ENCODE results near the gene WDR20.
A peak's percentile ranks its signal among the peaks of the same experiment; 100 is the strongest.

WDR20 gene

DNA sequence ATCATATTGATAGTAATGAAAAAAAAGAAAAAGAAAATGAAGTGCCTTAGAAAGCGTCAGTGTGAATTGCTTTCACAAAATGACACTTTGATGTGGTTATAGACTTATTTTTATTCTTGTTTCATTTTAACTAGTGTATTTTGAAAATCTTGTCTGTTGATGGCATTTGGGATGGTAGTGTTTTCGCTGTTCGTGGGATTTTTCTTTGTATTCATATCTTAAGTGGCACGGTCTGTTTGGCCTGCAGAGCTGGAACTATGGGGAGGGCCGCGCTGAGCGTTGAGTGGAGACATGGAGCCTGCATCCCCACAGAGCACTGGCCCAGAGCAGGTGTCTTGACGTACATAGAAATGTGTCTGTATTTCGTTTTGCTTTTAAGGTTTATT is 61.6 kb downstream of the WDR20 start:
- peak; percentile 22 for DNase-seq

DNA sequence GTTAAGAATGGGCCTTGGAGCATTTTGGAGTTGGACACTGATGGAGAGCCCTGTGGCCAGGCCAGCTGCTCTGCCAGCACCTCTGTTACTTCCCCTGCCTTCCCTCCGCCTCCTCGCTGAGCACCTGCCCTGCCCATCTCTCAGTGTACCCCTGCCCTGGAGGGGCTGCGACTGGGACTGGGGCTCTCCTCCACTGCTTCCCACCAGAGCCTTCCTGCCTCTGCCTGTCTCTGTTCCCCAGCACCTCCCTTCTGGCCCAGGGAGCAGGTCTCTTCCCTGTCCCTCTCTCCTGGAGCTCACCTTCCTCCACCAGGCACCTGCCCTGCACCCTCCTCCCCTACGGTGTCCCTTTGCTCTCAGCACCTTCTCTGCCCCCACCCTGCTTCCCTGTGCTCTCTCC is 62.1 kb downstream of the WDR20 start:
- no peak for DNase-seq

DNA sequence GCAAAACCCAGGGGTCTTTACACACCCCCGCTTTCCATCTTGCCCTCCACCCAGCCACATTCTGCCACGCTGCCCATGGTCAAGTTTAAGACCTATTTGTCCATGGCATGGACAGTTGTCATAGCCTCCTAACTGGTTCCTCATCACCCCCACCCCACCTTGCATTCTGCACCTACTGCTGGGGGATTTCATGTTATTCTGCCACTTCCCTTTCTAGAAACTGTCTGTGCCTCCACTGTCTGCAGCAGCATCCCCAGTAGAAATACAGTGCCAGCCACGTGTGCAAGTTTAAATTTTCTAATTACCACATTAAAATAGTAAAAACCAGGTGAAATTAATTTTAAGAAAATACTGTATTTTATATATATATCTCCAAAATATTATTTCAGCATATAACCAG is 63.2 kb downstream of the WDR20 start:
- DNase-seq: no peak

DNA sequence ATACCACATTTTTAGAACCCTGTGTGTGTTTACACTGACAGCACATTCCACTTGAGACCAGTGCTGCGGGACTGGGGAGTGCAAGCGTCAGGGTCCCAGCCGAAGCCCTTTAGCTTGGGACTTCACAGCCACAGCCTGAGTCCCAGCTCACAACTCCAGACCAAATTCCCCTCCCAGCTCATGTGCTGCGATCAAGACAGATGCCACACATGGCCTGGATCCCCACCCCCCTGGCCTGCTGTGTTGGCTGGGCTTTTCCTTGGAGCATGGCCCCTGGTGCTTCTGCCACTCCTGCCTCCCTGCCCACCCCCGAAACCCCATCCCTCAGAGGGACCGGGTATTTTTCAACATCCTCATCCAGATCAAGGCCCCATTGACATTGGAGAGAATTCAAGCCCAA is 63.7 kb downstream of the WDR20 start:
- DNase-seq: no peak

DNA sequence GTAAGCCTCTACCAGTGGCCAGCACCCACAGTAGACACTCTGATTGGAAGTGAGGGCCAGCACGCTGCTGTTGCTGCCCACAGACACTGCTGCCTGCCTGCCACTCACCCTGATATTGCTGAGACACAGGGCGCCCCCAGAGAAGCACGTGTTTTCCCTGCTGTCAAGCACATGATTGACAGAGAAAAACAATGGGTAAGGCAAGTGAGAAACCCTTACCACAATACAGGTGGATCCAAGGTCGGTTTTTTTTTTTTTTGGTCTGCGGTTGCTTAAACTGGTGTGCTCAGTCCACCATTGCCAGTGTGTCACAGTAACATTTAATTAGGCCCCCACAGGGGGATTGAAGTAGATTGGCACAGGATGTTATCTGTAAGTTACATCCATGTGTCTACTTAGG is 65.9 kb downstream of the WDR20 start:
- no peak for DNase-seq

DNA sequence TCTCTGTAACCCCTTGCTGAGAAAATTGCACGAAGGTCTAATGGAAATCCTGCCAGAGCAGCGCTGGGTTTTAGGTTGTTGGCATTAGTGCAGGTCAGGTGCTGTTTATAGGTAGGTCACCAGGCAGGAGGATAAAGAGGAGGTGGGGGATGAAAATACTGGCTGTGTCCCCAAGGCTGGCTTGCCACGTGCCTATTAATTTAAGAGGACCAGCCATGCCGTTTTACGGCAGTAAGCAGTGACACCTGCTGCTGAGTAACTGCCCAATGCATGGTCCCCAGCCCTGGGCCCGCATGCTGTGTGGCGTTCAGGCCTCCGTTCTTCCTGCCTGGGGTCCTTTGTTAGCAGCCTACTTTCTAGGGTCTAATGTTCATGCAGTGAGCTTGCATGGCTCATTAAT is 67.2 kb downstream of the WDR20 start:
- no peak for DNase-seq

DNA sequence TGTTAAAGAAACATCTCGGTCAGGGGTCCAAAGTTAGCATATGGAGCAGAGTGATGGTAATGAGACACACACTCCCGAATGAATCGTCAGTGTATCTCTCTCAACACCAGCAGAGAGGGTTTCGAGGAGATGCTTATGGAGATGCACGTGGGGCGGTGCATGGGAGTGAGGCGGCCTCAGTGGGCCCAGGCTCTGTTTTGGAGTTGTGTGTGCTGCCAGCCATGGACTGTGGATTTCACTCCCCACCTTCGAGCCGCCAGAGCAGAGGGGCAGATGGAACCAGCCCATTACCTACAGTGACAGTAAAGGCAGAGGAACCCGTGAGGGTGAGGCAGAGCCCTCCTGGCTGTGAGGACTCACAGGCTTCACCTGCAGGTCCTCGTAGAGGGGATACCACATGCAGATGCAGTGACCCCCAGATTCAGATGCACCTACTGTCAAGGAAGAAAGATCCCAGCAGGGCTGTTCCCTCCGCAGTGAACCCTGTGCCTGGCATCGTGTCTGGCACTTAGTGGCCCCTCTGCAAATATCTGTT is 68.2 kb downstream of the WDR20 start:
- no peak for DNase-seq

DNA sequence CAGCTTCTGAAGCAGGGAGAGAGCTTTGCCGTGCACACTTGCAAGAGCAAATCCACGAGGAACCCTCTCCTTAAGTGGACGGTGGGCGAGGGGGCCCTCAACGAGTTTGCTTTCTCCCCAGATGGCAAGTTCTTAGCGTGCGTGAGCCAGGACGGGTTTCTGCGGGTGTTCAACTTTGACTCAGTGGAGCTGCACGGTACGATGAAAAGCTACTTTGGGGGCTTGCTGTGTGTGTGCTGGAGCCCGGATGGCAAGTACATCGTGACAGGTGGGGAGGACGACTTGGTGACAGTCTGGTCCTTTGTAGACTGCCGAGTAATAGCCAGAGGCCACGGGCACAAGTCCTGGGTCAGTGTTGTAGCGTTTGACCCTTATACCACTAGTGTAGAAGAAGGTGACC is 69.0 kb downstream of the WDR20 start:
- DNase-seq: no peak

DNA sequence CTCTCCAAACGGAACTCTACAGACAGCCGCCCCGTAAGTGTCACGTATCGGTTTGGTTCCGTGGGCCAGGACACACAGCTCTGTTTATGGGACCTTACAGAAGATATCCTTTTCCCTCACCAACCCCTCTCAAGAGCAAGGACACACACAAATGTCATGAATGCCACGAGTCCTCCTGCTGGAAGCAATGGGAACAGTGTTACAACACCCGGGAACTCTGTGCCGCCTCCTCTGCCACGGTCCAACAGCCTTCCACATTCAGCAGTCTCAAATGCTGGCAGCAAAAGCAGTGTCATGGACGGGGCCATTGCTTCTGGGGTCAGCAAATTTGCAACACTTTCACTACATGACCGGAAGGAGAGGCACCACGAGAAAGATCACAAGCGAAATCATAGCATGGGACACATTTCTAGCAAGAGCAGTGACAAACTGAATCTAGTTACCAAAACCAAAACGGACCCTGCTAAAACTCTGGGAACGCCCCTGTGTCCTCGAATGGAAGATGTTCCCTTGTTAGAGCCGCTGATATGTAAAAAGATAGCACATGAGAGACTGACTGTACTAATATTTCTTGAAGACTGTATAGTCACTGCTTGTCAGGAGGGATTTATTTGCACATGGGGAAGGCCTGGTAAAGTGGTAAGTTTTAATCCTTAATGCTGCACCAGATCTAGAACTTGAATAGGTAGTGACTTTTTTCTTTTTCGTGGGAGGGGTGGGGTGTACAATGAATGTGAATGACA is 69.7 kb downstream of the WDR20 start:
- no peak for DNase-seq

DNA sequence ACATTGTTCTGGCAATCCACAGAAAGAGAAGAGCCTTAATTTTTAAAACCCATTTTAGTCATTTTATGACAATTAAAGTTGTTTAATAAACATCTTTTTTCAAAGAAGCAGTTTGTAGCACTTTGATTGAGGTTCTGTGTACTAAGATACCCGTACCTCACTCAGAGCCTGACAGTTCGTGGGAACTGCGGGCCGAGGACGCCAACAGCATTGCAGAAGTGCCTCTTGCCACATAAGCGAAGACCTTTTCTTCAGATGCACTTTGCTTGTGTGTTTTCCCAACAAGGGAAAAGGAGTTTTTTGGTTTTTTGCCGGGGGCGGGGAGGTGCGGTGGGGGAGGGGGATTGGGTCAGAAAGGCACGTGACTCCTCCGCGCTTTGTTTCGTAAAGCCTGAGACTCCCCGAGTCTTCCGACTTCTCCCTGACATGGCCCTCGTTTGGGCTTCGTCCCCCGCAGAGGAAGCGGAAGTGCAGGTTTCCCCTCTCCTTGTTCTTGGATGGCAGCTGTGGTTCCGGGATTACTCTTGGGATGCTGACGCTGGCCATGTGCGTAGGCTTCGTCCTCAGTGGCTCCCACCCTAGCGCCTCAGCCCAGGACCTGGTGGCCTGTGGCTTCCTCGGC is 70.8 kb downstream of the WDR20 start:
- no peak for DNase-seq

DNA sequence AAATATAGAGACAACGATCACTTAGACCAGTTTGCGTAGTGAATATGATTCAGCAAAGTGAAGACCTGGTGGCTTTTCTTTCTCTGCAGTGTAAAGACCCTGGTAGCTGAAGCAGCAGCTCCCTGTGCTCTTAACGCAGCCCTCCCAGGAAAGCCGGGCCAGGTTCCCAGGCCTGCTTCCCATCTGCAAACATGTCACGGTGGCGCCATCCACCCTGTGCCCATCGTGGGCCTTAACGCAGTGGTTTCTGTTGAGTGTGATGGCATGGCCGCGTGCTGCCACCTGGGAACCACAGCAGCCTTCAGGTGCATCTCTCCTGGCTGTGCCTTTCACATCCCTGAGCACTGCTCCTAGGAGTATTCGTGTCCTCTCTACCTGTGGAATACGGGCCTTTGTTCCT is 71.5 kb downstream of the WDR20 start:
- no peak for DNase-seq

DNA sequence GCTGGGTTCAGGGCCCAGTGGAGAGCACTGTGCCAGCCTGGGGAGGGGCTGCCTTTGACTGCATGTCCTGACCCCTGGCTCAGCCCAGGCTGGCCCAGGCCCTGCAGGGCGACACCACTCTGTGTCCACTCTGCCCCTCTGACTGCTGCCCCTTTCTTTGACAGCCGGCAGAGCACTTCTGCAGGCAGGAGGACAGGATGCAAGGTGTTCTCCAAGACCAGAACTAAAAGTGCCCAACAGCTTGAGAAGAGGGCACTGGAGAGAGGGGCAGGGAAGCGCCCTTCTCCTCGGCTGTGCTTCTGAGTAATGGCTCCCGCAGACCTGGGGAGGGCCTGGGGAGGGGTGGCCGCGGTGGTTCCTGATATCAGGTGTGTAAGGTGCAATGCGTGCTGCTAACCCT is 72.7 kb downstream of the WDR20 start:
- no peak for DNase-seq

DNA sequence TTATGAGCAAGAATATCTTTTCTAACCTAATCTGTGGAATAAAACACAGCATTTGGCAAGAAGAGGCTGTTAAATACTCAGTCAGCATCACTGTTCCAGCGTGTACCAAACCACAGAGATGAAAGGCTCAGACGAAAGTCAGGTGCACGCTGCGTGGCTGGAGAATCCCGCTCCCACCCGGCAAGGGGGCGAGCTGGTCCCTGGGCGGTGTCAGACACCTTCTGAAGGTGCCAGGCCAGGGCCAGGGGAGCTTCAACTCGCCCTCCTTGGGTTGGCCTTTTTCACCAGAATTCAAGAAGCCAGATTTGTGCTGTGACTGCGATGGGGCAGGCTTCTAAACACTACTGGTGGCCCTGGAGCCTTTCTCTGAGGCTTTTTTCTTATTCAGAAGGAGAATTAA is 73.1 kb downstream of the WDR20 start:
- no peak for DNase-seq

DNA sequence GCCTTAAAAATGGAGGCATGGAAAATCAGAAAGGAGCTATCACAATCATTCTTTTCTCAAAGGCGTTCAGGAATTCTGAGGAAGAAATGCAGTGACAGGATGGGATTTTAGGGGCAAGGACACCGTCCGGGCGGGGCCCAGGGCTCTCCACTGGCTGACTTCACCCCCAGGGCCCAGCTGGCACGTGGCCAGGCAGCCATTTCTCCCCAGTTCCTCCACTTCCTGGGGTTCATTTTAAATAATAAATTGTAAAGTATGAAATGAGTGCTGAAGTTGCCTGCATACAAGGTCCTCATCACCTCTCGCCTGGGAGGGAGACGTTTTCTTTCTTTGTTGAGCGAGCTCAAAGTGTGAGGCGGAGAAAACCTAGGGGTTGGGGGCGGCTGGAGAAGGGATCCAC is 73.8 kb downstream of the WDR20 start:
- DNase-seq: no peak

DNA sequence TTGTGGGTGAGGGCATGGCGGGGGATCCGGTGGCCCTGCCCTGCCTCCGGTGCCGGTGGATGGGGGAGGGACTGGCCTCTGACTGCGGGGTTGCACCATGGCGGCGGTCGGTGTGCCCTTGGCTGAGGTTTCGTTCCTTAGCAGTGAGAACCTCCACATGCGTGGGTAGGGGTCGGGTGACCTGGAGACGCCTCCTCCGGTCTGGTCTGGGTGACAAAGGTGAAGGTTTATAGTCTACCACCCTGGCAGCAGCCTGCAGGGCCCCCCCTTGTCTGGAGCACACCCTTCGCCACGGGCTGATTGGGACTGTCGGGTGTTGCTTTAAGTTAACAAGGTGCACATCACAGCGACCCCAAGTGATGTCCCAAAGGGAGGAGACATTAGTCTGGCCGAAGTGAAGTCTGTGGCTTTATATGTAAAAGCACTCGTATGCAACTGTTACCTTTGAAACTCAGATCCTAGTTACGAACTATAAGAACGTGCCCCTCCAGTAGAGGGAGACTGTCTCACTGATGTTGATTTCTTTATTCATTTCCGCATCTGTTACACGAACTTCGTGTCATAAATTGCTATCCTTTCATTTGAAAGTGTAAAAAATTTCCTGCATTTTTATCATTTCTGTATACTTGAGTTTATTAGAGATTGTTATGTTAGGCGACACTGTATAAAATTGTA is 74.4 kb downstream of the WDR20 start:
- DNase-seq: no peak

DNA sequence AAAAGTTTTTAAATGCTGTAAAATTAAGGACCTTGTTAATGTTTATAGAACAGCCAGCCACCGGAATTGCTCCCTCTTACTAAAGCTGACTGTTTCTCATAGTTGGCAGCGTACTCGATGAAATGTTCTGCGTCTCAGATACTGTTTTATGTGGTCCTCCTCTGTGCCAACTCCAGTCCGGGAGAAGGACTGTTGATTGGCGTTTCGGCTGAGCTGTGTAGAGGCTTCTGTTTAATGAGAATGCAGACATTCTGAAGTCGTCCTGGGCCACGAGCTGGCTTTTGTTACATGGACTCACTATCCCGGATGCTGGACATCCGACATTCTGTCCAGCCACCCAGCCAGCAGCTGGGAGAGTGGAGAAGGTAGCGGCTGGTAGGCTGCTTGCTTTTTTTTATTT is 75.4 kb downstream of the WDR20 start:
- DNase-seq: no peak

DNA sequence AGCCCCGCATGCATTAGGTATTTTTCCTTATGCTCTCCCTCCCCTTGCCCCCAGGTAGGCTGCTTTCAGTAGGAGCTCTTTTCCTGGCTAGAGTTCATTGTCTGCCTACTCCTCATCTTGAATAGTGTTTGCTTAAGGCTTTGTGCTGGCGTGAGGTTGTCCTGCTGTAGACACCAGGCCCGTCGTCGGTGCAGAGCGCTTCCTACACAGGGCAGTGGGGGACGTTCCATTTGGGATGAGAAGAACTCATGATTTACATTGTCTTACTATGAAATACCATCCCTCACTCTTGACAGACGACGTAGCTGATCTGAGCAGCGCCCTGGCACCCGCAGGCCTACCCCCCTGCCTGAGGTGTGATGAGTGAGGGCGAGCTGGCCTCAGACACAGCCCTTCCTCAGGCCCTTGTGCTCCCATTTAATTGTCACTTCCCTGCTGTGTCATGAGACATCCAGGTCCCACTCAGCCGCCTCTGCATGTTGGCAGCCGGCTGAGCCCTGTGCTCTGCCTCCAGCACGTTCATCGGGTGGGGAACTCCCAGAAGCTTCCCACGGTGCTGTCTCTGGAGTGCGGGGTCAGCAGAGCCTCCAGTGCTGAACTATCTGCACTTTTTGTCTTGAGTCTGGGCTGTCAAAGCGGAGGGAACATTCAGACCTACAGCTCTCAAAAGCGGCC is 76.0 kb downstream of the WDR20 start:
- no peak for DNase-seq

DNA sequence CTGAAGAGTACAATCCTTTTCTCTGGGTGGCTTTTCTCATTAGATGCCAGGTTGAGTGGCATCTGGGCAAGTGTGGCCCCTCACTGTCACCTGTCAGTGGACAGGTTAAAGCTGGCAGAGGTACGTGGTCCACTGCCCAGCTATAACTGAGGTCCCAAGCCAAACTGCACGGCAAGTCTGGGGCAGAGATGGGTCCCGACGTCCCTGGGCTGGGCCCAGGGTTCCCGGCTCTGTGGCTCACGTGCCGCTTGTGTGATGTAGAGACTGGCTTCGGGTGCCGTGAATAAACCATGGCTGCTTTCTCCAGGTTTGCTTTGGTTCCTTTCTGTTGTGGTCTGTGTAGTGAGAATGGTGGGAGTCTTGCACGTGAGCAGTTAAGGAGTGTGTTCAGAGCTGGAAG is 77.7 kb downstream of the WDR20 start:
- DNase-seq: no peak

DNA sequence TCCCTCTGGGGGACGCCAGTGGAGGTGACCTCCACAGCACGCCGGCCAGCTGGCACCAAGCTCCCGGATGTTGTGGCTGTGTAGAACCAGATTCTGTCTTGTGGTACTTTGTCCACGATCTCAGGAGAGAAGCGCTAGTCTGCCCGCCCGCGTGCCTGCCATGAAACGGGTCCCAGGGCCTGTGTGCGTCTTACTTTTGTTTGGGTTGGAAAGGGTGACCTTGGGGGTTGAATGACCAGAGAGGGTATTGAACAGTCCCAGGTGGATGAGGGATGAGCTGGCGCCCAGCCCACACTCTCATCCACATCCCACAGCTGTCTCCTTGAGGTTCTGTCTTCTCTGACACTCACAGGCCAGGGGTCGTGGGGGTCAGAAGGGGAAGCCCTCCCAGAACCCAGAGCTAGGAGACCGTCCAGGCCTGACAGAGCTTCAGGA is 78.3 kb downstream of the WDR20 start:
- DNase-seq: no peak

DNA sequence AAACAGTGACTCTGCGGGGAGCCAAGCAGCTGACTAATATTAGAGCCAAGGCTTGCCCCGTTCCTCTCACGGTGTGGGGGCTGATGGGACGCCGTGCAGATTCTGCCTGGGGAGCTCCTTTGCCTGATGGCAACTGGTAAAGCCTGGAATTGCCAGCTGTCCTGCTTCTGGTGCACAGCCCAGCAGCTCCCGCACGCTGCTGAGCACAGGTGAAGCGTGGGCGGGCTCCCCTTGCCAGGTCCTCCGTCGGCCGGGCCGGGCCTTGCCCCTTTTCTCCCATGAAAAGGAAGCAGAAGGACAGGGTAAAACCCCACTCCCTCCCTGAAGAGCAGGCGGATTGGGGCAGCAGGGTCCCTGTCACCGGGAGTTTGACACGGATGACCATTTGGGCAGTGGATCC is 79.0 kb downstream of the WDR20 start:
- DNase-seq: no peak

DNA sequence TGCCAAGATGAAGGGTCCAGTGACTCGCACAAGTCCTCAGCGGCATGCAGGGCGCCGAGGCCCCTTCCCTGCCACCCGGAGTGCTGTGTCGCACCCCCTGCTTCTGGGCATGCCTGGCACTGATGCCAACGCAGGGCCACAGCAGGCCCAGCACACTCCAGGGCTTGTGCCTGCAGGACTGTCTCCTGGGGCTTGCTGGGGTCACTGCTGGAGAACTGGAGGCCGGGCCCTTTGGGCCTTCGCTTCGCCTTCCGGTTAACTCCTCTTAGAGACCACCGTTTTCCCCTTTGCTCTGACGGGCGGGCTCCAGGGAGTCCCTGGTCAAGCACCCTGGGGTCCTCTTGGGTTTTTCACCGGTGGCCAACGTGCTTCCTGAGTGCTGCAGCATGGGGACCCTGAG is 79.6 kb downstream of the WDR20 start:
- DNase-seq: no peak

DNA sequence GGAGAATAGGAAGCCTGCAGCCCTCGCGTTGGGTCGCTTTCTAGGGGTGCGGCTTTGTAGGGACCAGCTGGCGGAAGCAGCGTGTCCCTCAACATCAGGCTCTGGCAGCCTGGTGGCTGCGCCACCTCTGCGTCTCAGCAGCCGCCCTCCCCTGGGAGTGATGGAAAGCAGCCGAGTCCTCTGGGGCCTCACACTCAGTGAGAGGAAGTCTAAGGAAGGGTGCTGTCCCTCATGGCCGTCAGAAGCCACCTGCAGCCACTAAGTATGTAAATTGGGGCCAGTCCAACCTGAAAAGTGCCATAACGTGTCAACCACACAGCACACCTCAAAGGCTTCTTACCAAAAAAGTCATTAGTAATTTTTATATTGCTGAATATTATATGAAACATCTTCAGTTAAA is 80.3 kb downstream of the WDR20 start:
- DNase-seq: peak; percentile 31

DNA sequence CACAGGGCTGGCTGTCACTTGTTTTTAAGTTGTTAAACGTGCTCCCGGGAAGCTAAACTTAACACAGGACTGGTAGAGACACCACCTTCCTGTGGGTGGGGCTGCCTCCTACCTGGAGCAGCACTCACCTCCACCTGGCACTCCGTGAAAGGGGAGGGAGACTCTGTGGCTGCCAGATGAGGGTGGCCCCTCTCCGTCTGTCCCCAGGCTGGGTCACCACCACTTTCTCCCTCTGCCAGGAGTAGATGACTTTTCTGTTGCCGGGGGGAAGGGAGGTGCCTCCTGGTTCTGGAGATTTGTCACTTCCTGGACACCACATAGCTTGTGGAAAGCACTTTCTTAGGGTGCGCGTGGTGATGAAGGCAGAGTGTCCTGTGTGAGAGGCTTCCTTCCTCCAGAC is 81.3 kb downstream of the WDR20 start:
- DNase-seq: no peak
